ENCODE measurements around the gene CCNJL.

Gene CCNJL

GRCh38 chr5:160330212-160330611 lies 17.8 kb upstream of the CCNJL start:
- Histone ChIP-seq H3K9ac (ENCODE audit: low read length) (no peak overlapping the region), H3K4me3 (ENCODE audit: low read depth, low read length) (no peak overlapping the region), H3K36me3 (ENCODE audit: control insufficient read depth, insufficient read depth, low read length) (no peaks in the 10 kb centered on the region), H3K27ac (ENCODE audit: low read depth, low read length) (no peak overlapping the region), H3K4me1 (ENCODE audit: control insufficient read depth, insufficient read depth, low read length) (no peaks in the 10 kb centered on the region), H3K27me3 (ENCODE audit: control insufficient read depth, insufficient read depth, low read length) (no peaks in the 10 kb centered on the region), H3K9me3 (ENCODE audit: control insufficient read depth, insufficient read depth, low read depth, low read length) (no peaks in the 10 kb centered on the region)

- H3K27me3 ChIP-seq (ENCODE audit: control insufficient read depth, insufficient read depth, low read length), result no peaks in the 10 kb centered on the region
- no peak overlapping the region for H3K4me3 ChIP-seq (ENCODE audit: low read depth, low read length)
- no peak overlapping the region for H3K27ac ChIP-seq (ENCODE audit: low read depth, low read length)
- H3K36me3 ChIP-seq (ENCODE audit: control insufficient read depth, insufficient read depth, low read length), result no peaks in the 10 kb centered on the region
- H3K9ac ChIP-seq (ENCODE audit: low read length), result no peak overlapping the region
- H3K9me3 ChIP-seq (ENCODE audit: control insufficient read depth, insufficient read depth, low read depth, low read length), result no peaks in the 10 kb centered on the region
- H3K4me1 ChIP-seq (ENCODE audit: control insufficient read depth, insufficient read depth, low read length), result no peaks in the 10 kb centered on the region
Observed at GRCh38 chr5:160327818-160328217, 15.5 kb upstream of the CCNJL start.

- no peak overlapping the region for H3K4me3 ChIP-seq (ENCODE audit: low read depth, low read length)
- H3K36me3 ChIP-seq (ENCODE audit: control insufficient read depth, insufficient read depth, low read length), result no peaks in the 10 kb centered on the region
- H3K9me3 ChIP-seq (ENCODE audit: control insufficient read depth, insufficient read depth, low read depth, low read length), result no peaks in the 10 kb centered on the region
- no peak overlapping the region for H3K9ac ChIP-seq (ENCODE audit: low read length)
- H3K27me3 ChIP-seq (ENCODE audit: control insufficient read depth, insufficient read depth, low read length), result no peaks in the 10 kb centered on the region
- no peak overlapping the region for H3K27ac ChIP-seq (ENCODE audit: low read depth, low read length)
- no peaks in the 10 kb centered on the region for H3K4me1 ChIP-seq (ENCODE audit: control insufficient read depth, insufficient read depth, low read length)
Observed at GRCh38 chr5:160326981-160327380, 14.6 kb upstream of the CCNJL start.

GRCh38 chr5:160325716-160326115 lies 13.4 kb upstream of the CCNJL start:
- Histone ChIP-seq H3K9ac (ENCODE audit: low read length) (no peak overlapping the region), H3K27me3 (ENCODE audit: control insufficient read depth, insufficient read depth, low read length) (no peaks in the 10 kb centered on the region), H3K9me3 (ENCODE audit: control insufficient read depth, insufficient read depth, low read depth, low read length) (no peaks in the 10 kb centered on the region), H3K4me3 (ENCODE audit: low read depth, low read length) (no peak overlapping the region), H3K27ac (ENCODE audit: low read depth, low read length) (no peak overlapping the region), H3K36me3 (ENCODE audit: control insufficient read depth, insufficient read depth, low read length) (no peaks in the 10 kb centered on the region), H3K4me1 (ENCODE audit: control insufficient read depth, insufficient read depth, low read length) (peaks cover 4% of the 10 kb centered on the region; the same call in 1 of the 2 replicates)

GRCh38 chr5:160324886-160325285 lies 12.5 kb upstream of the CCNJL start:
- Histone ChIP-seq H3K9ac (ENCODE audit: low read length) (no peak overlapping the region), H3K27me3 (ENCODE audit: control insufficient read depth, insufficient read depth, low read length) (no peaks in the 10 kb centered on the region), H3K4me1 (ENCODE audit: control insufficient read depth, insufficient read depth, low read length) (peaks cover 4% of the 10 kb centered on the region; the same call in 1 of the 2 replicates), H3K4me3 (ENCODE audit: low read depth, low read length) (no peak overlapping the region), H3K27ac (ENCODE audit: low read depth, low read length) (no peak overlapping the region), H3K36me3 (ENCODE audit: control insufficient read depth, insufficient read depth, low read length) (no peaks in the 10 kb centered on the region), H3K9me3 (ENCODE audit: control insufficient read depth, insufficient read depth, low read depth, low read length) (no peaks in the 10 kb centered on the region)

GRCh38 chr5:160318409-160318808 lies 6.0 kb upstream of the CCNJL start:
- Histone ChIP-seq H3K27me3 (ENCODE audit: control insufficient read depth, insufficient read depth, low read length) (no peaks in the 10 kb centered on the region), H3K27ac (ENCODE audit: low read depth, low read length) (no peak overlapping the region), H3K9me3 (ENCODE audit: control insufficient read depth, insufficient read depth, low read depth, low read length) (no peaks in the 10 kb centered on the region), H3K36me3 (ENCODE audit: control insufficient read depth, insufficient read depth, low read length) (no peaks in the 10 kb centered on the region), H3K9ac (ENCODE audit: low read length) (no peak overlapping the region), H3K4me1 (ENCODE audit: control insufficient read depth, insufficient read depth, low read length) (peaks cover 16% of the 10 kb centered on the region), H3K4me3 (ENCODE audit: low read depth, low read length) (no peak overlapping the region)

- H3K9ac ChIP-seq (ENCODE audit: low read length), result no peak overlapping the region
- no peaks in the 10 kb centered on the region; the same call in 1 of the 2 replicates for H3K27me3 ChIP-seq (ENCODE audit: control insufficient read depth, insufficient read depth, low read length)
- H3K27ac ChIP-seq (ENCODE audit: low read depth, low read length), result no peak overlapping the region
- no peaks in the 10 kb centered on the region for H3K9me3 ChIP-seq (ENCODE audit: control insufficient read depth, insufficient read depth, low read depth, low read length)
- peaks cover 21% of the 10 kb centered on the region for H3K4me1 ChIP-seq (ENCODE audit: control insufficient read depth, insufficient read depth, low read length)
- H3K36me3 ChIP-seq (ENCODE audit: control insufficient read depth, insufficient read depth, low read length), result no peaks in the 10 kb centered on the region
- H3K4me3 ChIP-seq (ENCODE audit: low read depth, low read length), result no peak overlapping the region
Observed at GRCh38 chr5:160317434-160317833, 5.1 kb upstream of the CCNJL start.

- Histone ChIP-seq H3K9me3 (ENCODE audit: control insufficient read depth, insufficient read depth, low read depth, low read length) (no peaks in the 10 kb centered on the region), H3K27me3 (ENCODE audit: control insufficient read depth, insufficient read depth, low read length) (no peaks in the 10 kb centered on the region; the same call in 1 of the 2 replicates), H3K27ac (ENCODE audit: low read depth, low read length) (no peak overlapping the region), H3K4me3 (ENCODE audit: low read depth, low read length) (no peak overlapping the region), H3K4me1 (ENCODE audit: control insufficient read depth, insufficient read depth, low read length) (peaks cover 21% of the 10 kb centered on the region), H3K36me3 (ENCODE audit: control insufficient read depth, insufficient read depth, low read length) (no peaks in the 10 kb centered on the region), H3K9ac (ENCODE audit: low read length) (no peak overlapping the region)
Observed at GRCh38 chr5:160315968-160316367, 3.6 kb upstream of the CCNJL start.

GRCh38 chr5:160312960-160313727 lies 780 bp upstream of the CCNJL start:
- no peaks in the 10 kb centered on the region; the same call in 1 of the 2 replicates for H3K27me3 ChIP-seq (ENCODE audit: control insufficient read depth, insufficient read depth, low read length)
- H3K9ac ChIP-seq (ENCODE audit: low read length), result peak overlapping the region; percentile 64
- H3K4me3 ChIP-seq (ENCODE audit: low read depth, low read length), result peak overlapping the region; percentile 72
- H3K36me3 ChIP-seq (ENCODE audit: control insufficient read depth, insufficient read depth, low read length), result peaks cover 7% of the 10 kb centered on the region
- peaks cover 25% of the 10 kb centered on the region for H3K4me1 ChIP-seq (ENCODE audit: control insufficient read depth, insufficient read depth, low read length)
- peak overlapping the region; percentile 5; the same call in 1 of the 2 replicates for H3K27ac ChIP-seq (ENCODE audit: low read depth, low read length)
- H3K9me3 ChIP-seq (ENCODE audit: control insufficient read depth, insufficient read depth, low read depth, low read length), result no peaks in the 10 kb centered on the region

- Histone ChIP-seq H3K27ac (ENCODE audit: low read depth, low read length) (no peak overlapping the region), H3K36me3 (ENCODE audit: control insufficient read depth, insufficient read depth, low read length) (peaks cover 18% of the 10 kb centered on the region), H3K9ac (ENCODE audit: low read length) (peak overlapping the region; percentile 76), H3K27me3 (ENCODE audit: control insufficient read depth, insufficient read depth, low read length) (no peaks in the 10 kb centered on the region; the same call in 1 of the 2 replicates), H3K4me1 (ENCODE audit: control insufficient read depth, insufficient read depth, low read length) (peaks cover 23% of the 10 kb centered on the region), H3K4me3 (ENCODE audit: low read depth, low read length) (peak overlapping the region; percentile 72), H3K9me3 (ENCODE audit: control insufficient read depth, insufficient read depth, low read depth, low read length) (no peaks in the 10 kb centered on the region)
Observed at GRCh38 chr5:160311491-160312133, 752 bp downstream of the CCNJL start.

- Histone ChIP-seq H3K4me1 (ENCODE audit: control insufficient read depth, insufficient read depth, low read length) (peaks cover 16% of the 10 kb centered on the region), H3K36me3 (ENCODE audit: control insufficient read depth, insufficient read depth, low read length) (peaks cover 18% of the 10 kb centered on the region), H3K9me3 (ENCODE audit: control insufficient read depth, insufficient read depth, low read depth, low read length) (no peaks in the 10 kb centered on the region), H3K9ac (ENCODE audit: low read length) (no peak overlapping the region), H3K27me3 (ENCODE audit: control insufficient read depth, insufficient read depth, low read length) (no peaks in the 10 kb centered on the region; the same call in 1 of the 2 replicates), H3K27ac (ENCODE audit: low read depth, low read length) (no peak overlapping the region), H3K4me3 (ENCODE audit: low read depth, low read length) (peak overlapping the region; percentile 72)
Observed at GRCh38 chr5:160310552-160311295, 1.6 kb downstream of the CCNJL start.
